Ectodermal cell (in vitro differentiated cells): ENCODE measurements around the gene NT5C3A.
A peak's percentile ranks its signal among the peaks of the same experiment; 100 is the strongest.
"Not testable (repeated sequence)": the region's sequence is repeated elsewhere in the genome, so short reads cannot be mapped to it uniquely, and the experiment has no call there.

Experiments
- H3K27ac ChIP-seq: 2 replicates; pipeline ENCODE4 v1.7.0; 2013; ENCODE audit warnings: mild to moderate bottlenecking, low read depth, low read length; ENCODE audit not compliant: insufficient read depth, poor library complexity, severe bottlenecking
- H3K27me3 ChIP-seq: 2 replicates; pipeline ENCODE4 v1.7.0; 2013; ENCODE audit warnings: mild to moderate bottlenecking, low read length; ENCODE audit not compliant: insufficient read depth, control insufficient read depth, poor library complexity, severe bottlenecking
- H3K36me3 ChIP-seq: one replicate; pipeline ENCODE4 v1.7.0; 2013; ENCODE audit warnings: low read length; ENCODE audit not compliant: control insufficient read depth, insufficient read depth
- H3K4me1 ChIP-seq: one replicate; pipeline ENCODE4 v1.7.0; 2013; ENCODE audit warnings: low read length; ENCODE audit not compliant: control insufficient read depth, insufficient read depth
- H3K4me3 ChIP-seq: 2 replicates; pipeline ENCODE4 v1.7.0; 2013; ENCODE audit warnings: low read depth, low read length, control low read depth; ENCODE audit not compliant: insufficient read depth
- H3K9me3 ChIP-seq: 2 replicates; pipeline ENCODE4 v1.7.0; 2013; ENCODE audit warnings: mild to moderate bottlenecking, low read length, moderate library complexity; ENCODE audit not compliant: control insufficient read depth
- whole genome bisulfite sequencing, 2 experiments: methylation state at CpG; one replicate each; pipeline ENCODE4 v1.1.7; 2013; ENCODE audit warnings: missing lambda C conversion rate in 2 of 2; 5-methylcytosine and 5-hydroxymethylcytosine counted together

NT5C3A gene

GRCh38 chr7:33005193-33005592, 57.4 kb downstream of the NT5C3A start:
- not testable (repeated sequence) for H3K36me3 ChIP-seq, H3K4me3 ChIP-seq, H3K27ac ChIP-seq, H3K27me3 ChIP-seq, H3K4me1 ChIP-seq, H3K9me3 ChIP-seq
- 94 to 95% methylated on average over 7 of the region's 8 CpGs for WGBS, 2 experiments

- not testable (repeated sequence) for H3K9me3 ChIP-seq, H3K4me1 ChIP-seq, H3K27me3 ChIP-seq, H3K4me3 ChIP-seq, H3K36me3 ChIP-seq, H3K27ac ChIP-seq
- 81 to 84% methylated on average over 10 of the region's 10 CpGs for WGBS, 2 experiments
Measured at GRCh38 chr7:33004104-33004616, 58.4 kb downstream of the NT5C3A start.

GRCh38 chr7:33003111-33003510, 59.5 kb downstream of the NT5C3A start:
- H3K27me3 ChIP-seq, H3K36me3 ChIP-seq, H3K27ac ChIP-seq, H3K9me3 ChIP-seq, H3K4me1 ChIP-seq, H3K4me3 ChIP-seq: not testable (repeated sequence)

- WGBS, 2 experiments = 89 to 90% methylated on average over 3 to 4 of the region's 4 CpGs
- not testable (repeated sequence) for H3K27ac ChIP-seq, H3K27me3 ChIP-seq, H3K36me3 ChIP-seq, H3K9me3 ChIP-seq, H3K4me1 ChIP-seq, H3K4me3 ChIP-seq
Measured at GRCh38 chr7:32999380-32999779, 63.2 kb downstream of the NT5C3A start.

- H3K9me3 ChIP-seq, H3K4me1 ChIP-seq, H3K4me3 ChIP-seq, H3K36me3 ChIP-seq, H3K27me3 ChIP-seq: not testable (repeated sequence)
- WGBS, 2 experiments = 34 to 41% methylated on average over 14 of the region's 14 CpGs
- H3K27ac ChIP-seq = peak overlapping the region; percentile 55
Measured at GRCh38 chr7:32998361-32999171, 64.0 kb downstream of the NT5C3A start.

GRCh38 chr7:32997956-32998355, 64.6 kb downstream of the NT5C3A start:
- not testable (repeated sequence) for H3K4me3 ChIP-seq, H3K9me3 ChIP-seq, H3K27me3 ChIP-seq, H3K36me3 ChIP-seq, H3K4me1 ChIP-seq
- 56 to 57% methylated on average over 2 to 3 of the region's 4 CpGs for WGBS, 2 experiments
- peak overlapping the region; percentile 55 for H3K27ac ChIP-seq

- H3K4me3 ChIP-seq, H3K27ac ChIP-seq, H3K27me3 ChIP-seq, H3K4me1 ChIP-seq, H3K9me3 ChIP-seq, H3K36me3 ChIP-seq: not testable (repeated sequence)
- 88 to 93% methylated on average over 5 to 6 of the region's 6 CpGs for WGBS, 2 experiments
Measured at GRCh38 chr7:32992750-32993149, 69.8 kb downstream of the NT5C3A start.

- not testable (repeated sequence) for H3K27ac ChIP-seq, H3K4me1 ChIP-seq, H3K9me3 ChIP-seq, H3K27me3 ChIP-seq, H3K36me3 ChIP-seq, H3K4me3 ChIP-seq
- WGBS, 2 experiments = 92 to 100% methylated on average over 4 to 5 of the region's 9 CpGs
Measured at GRCh38 chr7:32991975-32992700, 70.4 kb downstream of the NT5C3A start.

- H3K4me3 ChIP-seq, H3K4me1 ChIP-seq, H3K9me3 ChIP-seq, H3K27ac ChIP-seq, H3K27me3 ChIP-seq, H3K36me3 ChIP-seq: not testable (repeated sequence)
- 74 to 93% methylated on average over 2 to 3 of the region's 5 CpGs for WGBS, 2 experiments
Measured at GRCh38 chr7:32991068-32991585, 71.4 kb downstream of the NT5C3A start.

GRCh38 chr7:32988148-32988547, 74.4 kb downstream of the NT5C3A start:
- H3K4me3 ChIP-seq, H3K4me1 ChIP-seq, H3K27ac ChIP-seq, H3K36me3 ChIP-seq, H3K27me3 ChIP-seq, H3K9me3 ChIP-seq: not testable (repeated sequence)
- WGBS, 2 experiments = 94 to 100% methylated on average over 5 to 8 of the region's 8 CpGs
